HepG2 (cell line): ENCODE results near the gene BSG. TPM values are rescaled to one million over a fixed set of nuclear protein-coding genes. Genes with fewer than 3 reads are reported as not detected.

Experiments used
- ATAC-seq: fragments of 200-7000 bp; cut with Tn5 transposase; 3 replicates; pipeline ENCODE4 v1.9.1; 2020; ENCODE audit warnings: mild to moderate bottlenecking, moderate library complexity
- BruUV-seq: library from RNA; stranded (reverse); fragments of 400-500 nt; replicated peaks from 2 replicates; lab custom pipeline; 2021; lab: Mats Ljungman, UMichigan
- CTCF ChIA-PET: fragments of 300-600 bp; formaldehyde crosslinking; extraction: SDS; loops from one replicate; lab custom pipeline; 2021; ENCODE audit warnings: low total read pairs, inconsistent platforms, low intra/inter-chr PET ratio; lab: Yijun Ruan, JAX
- POLR2A ChIA-PET: fragments of 350-600 bp; sonication (Branson Sonifier 250); formaldehyde crosslinking; loops from one replicate; lab custom pipeline; 2020; ENCODE audit warnings: antibody characterized with exemption, inconsistent platforms; lab: Yijun Ruan, JAX
- DNase-seq: peaks from one replicate; pipeline ENCODE4 v3.0.0-alpha.2; 2015; ENCODE audit warnings: low spot score
- FAIRE-seq: peaks from 3 replicates; lab custom pipeline; 2011; peaks lifted over from hg19 to GRCh38; lab: Jason Lieb, UNC
- H2AFZ ChIP-seq: one replicate; pipeline ENCODE4 v1.6.1; 2011; ENCODE audit warnings: low read length, inconsistent platforms
- H3K27ac ChIP-seq: fragments of 300-600 bp; 3 replicates; pipeline ENCODE4 v1.8.0; 2011; ENCODE audit warnings: mixed run types, mild to moderate bottlenecking, mixed read lengths, low read length, inconsistent platforms; ENCODE audit not compliant: insufficient read depth; ENCODE audit errors: extremely low read length
- H3K27me3 ChIP-seq, 2 experiments: fragments of 200-600 bp in 1 of 2; 2 replicates in 1 of 2; 3 replicates in 1 of 2; pipeline versions ENCODE4 v1.6.0 to v1.8.0; 2011; ENCODE audit warnings: low read length in 2 of 2, mild to moderate bottlenecking in 2 of 2, moderate library complexity in 2 of 2, inconsistent platforms in 1 of 2; ENCODE audit not compliant: insufficient read depth in 2 of 2, control insufficient read depth in 1 of 2
- H3K36me3 ChIP-seq, 2 experiments: fragments of 200-600 bp in 1 of 2; replicated peaks in 1 of 2; 2 replicates in 1 of 2; 3 replicates in 1 of 2; pipeline versions ENCODE4 v1.5.1 to v1.8.0; 2011; ENCODE audit warnings: low read length in 2 of 2, inconsistent platforms in 1 of 2; ENCODE audit not compliant: insufficient read depth in 2 of 2, control insufficient read depth in 1 of 2
- H3K4me1 ChIP-seq: 2 replicates; pipeline ENCODE4 v1.5.1; 2012; ENCODE audit warnings: low read length, inconsistent platforms; ENCODE audit not compliant: insufficient read depth
- H3K4me2 ChIP-seq: 2 replicates; pipeline ENCODE4 v1.6.0; 2011; ENCODE audit warnings: low read depth, low read length, inconsistent platforms
- H3K4me3 ChIP-seq, 3 experiments: fragments of 200-600 bp in 1 of 3; sonication (generic), shearing (Covaris generic) in 1 of 3; replicated peaks in 1 of 3; 2 replicates each; pipeline ENCODE4 v1.5.1; 2011 to 2016; ENCODE audit warnings: low read length in 3 of 3, inconsistent platforms in 2 of 3, low read depth in 2 of 3, mild to moderate bottlenecking in 2 of 3, control low read depth in 1 of 3, mixed read lengths in 1 of 3; ENCODE audit not compliant: insufficient read depth in 1 of 3
- H3K79me2 ChIP-seq: one replicate; pipeline ENCODE4 v1.6.1; 2011; ENCODE audit warnings: low read length, inconsistent platforms; ENCODE audit not compliant: insufficient read depth
- H3K9ac ChIP-seq: 2 replicates; pipeline ENCODE4 v1.6.0; 2011; ENCODE audit warnings: mild to moderate bottlenecking, low read depth, low read length, inconsistent platforms; ENCODE audit not compliant: insufficient read depth
- H3K9me3 ChIP-seq: 2 replicates; pipeline ENCODE4 v1.5.1; 2012; ENCODE audit warnings: mild to moderate bottlenecking, low read length
- H4K20me1 ChIP-seq: 2 replicates; pipeline ENCODE4 v1.6.0; 2011; ENCODE audit warnings: inconsistent platforms, mild to moderate bottlenecking, low read length, moderate library complexity; ENCODE audit not compliant: insufficient read depth
- ADNP ChIP-seq: sonication (generic); formaldehyde crosslinking; IDR thresholded peaks from 2 replicates; pipeline ENCODE4 v1.4.0; 2020; ENCODE audit warnings: missing genetic modification reagents
- AGO2 ChIP-seq: fragments of 200-400 bp; formaldehyde crosslinking; optimal IDR thresholded peaks from 2 replicates; pipeline ENCODE3; 2017; ENCODE audit warnings: mild to moderate bottlenecking, low read depth, low read length, moderate library complexity
- CEBPB ChIP-seq: IDR thresholded peaks from 2 replicates; pipeline ENCODE4 v1.6.1; 2011; ENCODE audit warnings: low read depth, low read length, improper control_type of control experiment, borderline replicate concordance
- ETS1 ChIP-seq: sonication (generic); formaldehyde crosslinking; IDR thresholded peaks from 2 replicates; pipeline ENCODE4 v1.4.0; 2020; ENCODE audit warnings: missing genetic modification reagents
- HIVEP1 ChIP-seq: sonication (generic); formaldehyde crosslinking; IDR thresholded peaks from 2 replicates; pipeline ENCODE4 v1.4.0; 2020; ENCODE audit warnings: mild to moderate bottlenecking, missing genetic modification reagents
- HNRNPL ChIP-seq: fragments of 200-400 bp; formaldehyde crosslinking; IDR thresholded peaks from 2 replicates; pipeline ENCODE4 v1.6.1; 2017; ENCODE audit warnings: mild to moderate bottlenecking, low read depth, low read length
- ISX ChIP-seq: sonication (generic); formaldehyde crosslinking; conservative IDR thresholded peaks from 2 replicates; pipeline ENCODE4 v1.5.0; 2020; ENCODE audit warnings: missing genetic modification reagents
- POLR2AphosphoS5 ChIP-seq: IDR thresholded peaks from 2 replicates; pipeline ENCODE4 v1.6.1; 2012; ENCODE audit warnings: low read depth, low read length
- SMC3 ChIP-seq: IDR thresholded peaks from 2 replicates; pipeline ENCODE4 v1.6.1; 2011; ENCODE audit warnings: low read length, improper control_type of control experiment
- UBTF ChIP-seq: sonication (generic); formaldehyde crosslinking; IDR thresholded peaks from 2 replicates; pipeline ENCODE4 v1.4.0; 2020; ENCODE audit warnings: mild to moderate bottlenecking, missing genetic modification reagents
- ZBTB38 ChIP-seq: sonication (generic); formaldehyde crosslinking; IDR thresholded peaks from 2 replicates; pipeline ENCODE4 v1.5.1; 2020; ENCODE audit warnings: mild to moderate bottlenecking, missing genetic modification reagents
- ZFP36L2 ChIP-seq: sonication (generic); formaldehyde crosslinking; IDR thresholded peaks from 2 replicates; pipeline ENCODE4 v1.4.0; 2020; ENCODE audit warnings: missing genetic modification reagents
- ZNF205 ChIP-seq: IDR thresholded peaks from 2 replicates; pipeline ENCODE4 v1.6.1; 2018; ENCODE audit warnings: missing biosample characterization, missing genetic modification reagents
- ZNF326 ChIP-seq: sonication (generic); formaldehyde crosslinking; IDR thresholded peaks from 2 replicates; pipeline ENCODE4 v1.4.0; 2020; ENCODE audit warnings: missing genetic modification reagents, borderline replicate concordance
- ZNF784 ChIP-seq: sonication (generic); formaldehyde crosslinking; IDR thresholded peaks from 2 replicates; pipeline ENCODE4 v1.5.1; 2020; ENCODE audit warnings: missing genetic modification reagents, mild to moderate bottlenecking, borderline replicate concordance
- WGBS: methylation state at CpG from one replicate; pipeline ENCODE4 v1.1.6; 2017; ENCODE audit warnings: low lambda C conversion rate; 5-methylcytosine and 5-hydroxymethylcytosine counted together
- in situ Hi-C: cut with HindIII; loops from 2 replicates; pipeline ENCODE4 v1.10.0; 2017; ENCODE audit warnings: low pct_unique_long_range_greater_than_20kb; ENCODE audit not compliant: extremely low pct_ligation_motif_present
- intact Hi-C: fragments of 100-400 bp; cut with micrococcal nuclease; formaldehyde crosslinking; loops from one replicate; pipeline ENCODE4 v1.10.0; 2022; ENCODE audit not compliant: unreplicated experiment
- polyA plus RNA-seq, 8 experiments: library from polyadenylated mRNA; depleted of rRNA in 3 of 8; stranded (reverse) in 7 of 8; unstranded in 1 of 8; fragments of >200 nt; fragmentation: Illumina TruSeq in 4 of 8; extraction: Trizol in 4 of 8; gene quantifications; 2 replicates each; pipeline versions ENCODE4 v1.2.1 to v1.2.3, GENCODE V29; 2011 to 2016; ENCODE audit warnings: low read depth in 4 of 8, missing spikeins in 1 of 8, mixed read lengths in 1 of 8; ENCODE audit not compliant: insufficient read depth in 1 of 8
- total RNA-seq, 5 experiments: library from RNA; depleted of rRNA; stranded (reverse); fragments of >200 nt; fragmentation: Illumina TruSeq; extraction: Trizol; gene quantifications; 2 replicates each; pipeline ENCODE4 v1.2.3, GENCODE V29; 2016; ENCODE audit warnings: low read depth in 1 of 5
- TF ChIP-seq, protein P1 (sequence below): sonication (generic); formaldehyde crosslinking; IDR thresholded peaks from 2 replicates; pipeline ENCODE4 v1.5.0; 2020; ENCODE audit warnings: mild to moderate bottlenecking, low read depth, missing genetic modification reagents, borderline replicate concordance
- TF ChIP-seq, protein P2 (sequence below): sonication (generic); formaldehyde crosslinking; IDR thresholded peaks from 2 replicates; pipeline ENCODE4 v1.5.0; 2020; ENCODE audit warnings: mild to moderate bottlenecking, missing genetic modification reagents, moderate library complexity

The BSG gene
- total and polyA plus RNA-seq, 2 of the 13 experiments (the other 11 are each of a cell fraction or from before 2014, with no cell fraction given): 309 to 754 TPM

- FAIRE-seq: no peak
- peaks cover 84% of the 10 kb centered on the region for H4K20me1 ChIP-seq
- intact Hi-C loops: no loop called here
- H3K27ac ChIP-seq: no peak overlapping the region
- peak overlapping the region; percentile 23; the same call in 1 of the 2 replicates for H3K4me2 ChIP-seq
- ChIA-PET POLR2A (no interaction called here), CTCF (no interaction called here)
- H3K4me3 ChIP-seq: peak overlapping the region in 1 of 3 experiments; percentile 48; a peak in 1 of 6 replicates
- no peak for ATAC-seq
- peaks cover 35% of the 10 kb centered on the region in 2 experiments; a peak in 4 of 5 replicates for H3K36me3 ChIP-seq
- peaks cover 16% of the 10 kb centered on the region for H3K4me1 ChIP-seq
- no TSS peak for BruUV-seq
- in situ Hi-C loops: no loop called here
- no peaks in the 10 kb centered on the region; a peak in 1 of 5 replicates for H3K27me3 ChIP-seq
- H3K79me2 ChIP-seq: peaks cover 68% of the 10 kb centered on the region
- no peak for DNase-seq
- no peak overlapping the region for H2AFZ ChIP-seq
- H3K9ac ChIP-seq: no peak overlapping the region
- WGBS: 93% methylated on average over 33 of the region's 66 CpGs
- no peaks in the 10 kb centered on the region for H3K9me3 ChIP-seq
- TF ChIP-seq ADNP (CRISPR knock-in tag): no peak
- TF ChIP-seq, protein P1, sequence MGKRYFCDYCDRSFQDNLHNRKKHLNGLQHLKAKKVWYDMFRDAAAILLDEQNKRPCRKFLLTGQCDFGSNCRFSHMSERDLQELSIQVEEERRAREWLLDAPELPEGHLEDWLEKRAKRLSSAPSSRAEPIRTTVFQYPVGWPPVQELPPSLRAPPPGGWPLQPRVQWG (CRISPR knock-in tag): no peak
- 0 out of 2 replicates have a peak, but pooled peaks have one; percentile 48 for TF ChIP-seq HNRNPL
- TF ChIP-seq HIVEP1 (CRISPR knock-in tag): no peak
- TF ChIP-seq, protein P2, sequence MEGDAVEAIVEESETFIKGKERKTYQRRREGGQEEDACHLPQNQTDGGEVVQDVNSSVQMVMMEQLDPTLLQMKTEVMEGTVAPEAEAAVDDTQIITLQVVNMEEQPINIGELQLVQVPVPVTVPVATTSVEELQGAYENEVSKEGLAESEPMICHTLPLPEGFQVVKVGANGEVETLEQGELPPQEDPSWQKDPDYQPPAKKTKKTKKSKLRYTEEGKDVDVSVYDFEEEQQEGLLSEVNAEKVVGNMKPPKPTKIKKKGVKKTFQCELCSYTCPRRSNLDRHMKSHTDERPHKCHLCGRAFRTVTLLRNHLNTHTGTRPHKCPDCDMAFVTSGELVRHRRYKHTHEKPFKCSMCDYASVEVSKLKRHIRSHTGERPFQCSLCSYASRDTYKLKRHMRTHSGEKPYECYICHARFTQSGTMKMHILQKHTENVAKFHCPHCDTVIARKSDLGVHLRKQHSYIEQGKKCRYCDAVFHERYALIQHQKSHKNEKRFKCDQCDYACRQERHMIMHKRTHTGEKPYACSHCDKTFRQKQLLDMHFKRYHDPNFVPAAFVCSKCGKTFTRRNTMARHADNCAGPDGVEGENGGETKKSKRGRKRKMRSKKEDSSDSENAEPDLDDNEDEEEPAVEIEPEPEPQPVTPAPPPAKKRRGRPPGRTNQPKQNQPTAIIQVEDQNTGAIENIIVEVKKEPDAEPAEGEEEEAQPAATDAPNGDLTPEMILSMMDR (CRISPR knock-in tag): peak; percentile 31; the same call in 1 of the 2 replicates
- no peak; the same call in 1 of the 2 replicates for TF ChIP-seq POLR2AphosphoS5
- TF ChIP-seq ETS1: no peak
- no peak for TF ChIP-seq SMC3
- TF ChIP-seq CEBPB: no peak
- no peak for TF ChIP-seq ISX (CRISPR knock-in tag)
- TF ChIP-seq ZFP36L2 (CRISPR knock-in tag): no peak
- TF ChIP-seq ZBTB38 (CRISPR knock-in tag): 0 out of 2 replicates have a peak, but pooled peaks have one; percentile 64
- TF ChIP-seq AGO2: peak; percentile 60
- TF ChIP-seq UBTF: no peak
- TF ChIP-seq ZNF784 (CRISPR knock-in tag): no peak
- TF ChIP-seq ZNF205 (CRISPR knock-in tag): no peak
- TF ChIP-seq ZNF326 (CRISPR knock-in tag): peak; percentile 19; the same call in 1 of the 2 replicates
Observed at GRCh38 chr19:577439-578392, 5.3 kb downstream of the BSG start.
